Sigmoid colon (tissue), 3 donors: Measurements from ENCODE around the gene PRKCSH.

Experiments
- POLR2A ChIP-seq, 2 donors: fragments of 450-650 bp; IDR thresholded peaks; one replicate each; pipeline ENCODE4 v1.6.1; 2016; ENCODE audit warnings: antibody characterized with exemption in 2 of 2, mild to moderate bottlenecking in 2 of 2, moderate library complexity in 2 of 2
- TF ChIP-seq, protein P1 (sequence below), 4 experiments: fragments of 450-650 bp in 3 of 4; fragments of 200-600 bp in 1 of 4; IDR thresholded peaks; one replicate each; pipeline ENCODE4 v1.5.1; 2016 to 2019; ENCODE audit warnings: antibody characterized with exemption in 4 of 4, mild to moderate bottlenecking in 3 of 4, moderate library complexity in 2 of 4

DNA sequence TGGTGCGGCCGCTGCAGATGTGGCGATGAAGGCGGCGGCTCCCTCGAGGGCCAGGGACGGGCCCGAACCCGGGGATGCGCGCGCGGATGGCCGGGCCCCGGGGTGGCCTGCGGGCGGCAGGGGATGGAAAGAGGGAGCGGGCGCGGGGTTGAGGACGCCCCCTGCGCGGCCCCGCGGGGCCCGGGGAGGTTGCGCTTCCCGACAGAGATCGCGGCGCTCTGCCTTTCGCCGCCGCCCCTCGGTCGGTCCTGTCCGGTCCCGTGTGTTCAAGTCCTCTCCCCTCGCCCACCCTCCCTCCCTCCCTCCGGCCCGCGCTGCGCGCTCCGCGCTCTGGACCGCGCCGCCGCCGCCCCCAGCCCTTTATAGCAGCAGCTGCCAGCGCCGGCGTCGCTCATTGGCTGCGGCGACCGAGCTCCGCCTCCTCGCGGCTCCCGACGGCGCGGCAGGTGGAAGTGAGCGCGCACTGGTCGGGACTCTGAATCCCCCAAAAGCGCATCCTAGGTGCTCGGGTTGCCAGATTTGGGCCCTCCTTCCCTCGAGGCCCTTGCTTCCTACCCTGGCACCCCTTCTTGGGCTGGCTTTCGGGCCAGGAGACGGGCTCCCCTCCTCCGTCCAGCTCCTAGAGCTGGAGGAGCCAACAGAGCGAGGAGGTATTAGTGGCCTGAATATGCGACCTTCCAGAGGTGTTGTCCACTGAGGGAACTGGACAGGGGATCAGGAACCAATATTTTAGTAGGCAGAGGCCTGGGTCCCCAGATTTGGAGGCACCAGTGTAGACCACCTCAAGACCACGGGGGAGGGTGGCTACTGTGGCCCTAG, 45.5 kb downstream of the PRKCSH start, which contains the start of gene ELAVL3:
- no peak for TF ChIP-seq POLR2A (IDR thresholded peaks at IDR 0.05)
- TF ChIP-seq, protein P1, sequence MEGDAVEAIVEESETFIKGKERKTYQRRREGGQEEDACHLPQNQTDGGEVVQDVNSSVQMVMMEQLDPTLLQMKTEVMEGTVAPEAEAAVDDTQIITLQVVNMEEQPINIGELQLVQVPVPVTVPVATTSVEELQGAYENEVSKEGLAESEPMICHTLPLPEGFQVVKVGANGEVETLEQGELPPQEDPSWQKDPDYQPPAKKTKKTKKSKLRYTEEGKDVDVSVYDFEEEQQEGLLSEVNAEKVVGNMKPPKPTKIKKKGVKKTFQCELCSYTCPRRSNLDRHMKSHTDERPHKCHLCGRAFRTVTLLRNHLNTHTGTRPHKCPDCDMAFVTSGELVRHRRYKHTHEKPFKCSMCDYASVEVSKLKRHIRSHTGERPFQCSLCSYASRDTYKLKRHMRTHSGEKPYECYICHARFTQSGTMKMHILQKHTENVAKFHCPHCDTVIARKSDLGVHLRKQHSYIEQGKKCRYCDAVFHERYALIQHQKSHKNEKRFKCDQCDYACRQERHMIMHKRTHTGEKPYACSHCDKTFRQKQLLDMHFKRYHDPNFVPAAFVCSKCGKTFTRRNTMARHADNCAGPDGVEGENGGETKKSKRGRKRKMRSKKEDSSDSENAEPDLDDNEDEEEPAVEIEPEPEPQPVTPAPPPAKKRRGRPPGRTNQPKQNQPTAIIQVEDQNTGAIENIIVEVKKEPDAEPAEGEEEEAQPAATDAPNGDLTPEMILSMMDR (IDR thresholded peaks at IDR 0.05): no peak
